Loucy (cell line): ENCODE measurements around the gene MXD3.

Experiments used
- EZH2phosphoT487 ChIP-seq: fragments of 200-600 bp; IDR thresholded peaks from 2 replicates; pipeline ENCODE4 v1.6.1; 2018; ENCODE audit warnings: antibody characterized with exemption, mild to moderate bottlenecking, moderate library complexity, borderline replicate concordance
- TF ChIP-seq, protein P1 (sequence below): fragments of 200-600 bp; sonication (generic); conservative IDR thresholded peaks from 2 replicates; pipeline ENCODE4 v1.5.1; 2014; ENCODE audit warnings: mild to moderate bottlenecking, antibody characterized with exemption, low read length

DNA sequence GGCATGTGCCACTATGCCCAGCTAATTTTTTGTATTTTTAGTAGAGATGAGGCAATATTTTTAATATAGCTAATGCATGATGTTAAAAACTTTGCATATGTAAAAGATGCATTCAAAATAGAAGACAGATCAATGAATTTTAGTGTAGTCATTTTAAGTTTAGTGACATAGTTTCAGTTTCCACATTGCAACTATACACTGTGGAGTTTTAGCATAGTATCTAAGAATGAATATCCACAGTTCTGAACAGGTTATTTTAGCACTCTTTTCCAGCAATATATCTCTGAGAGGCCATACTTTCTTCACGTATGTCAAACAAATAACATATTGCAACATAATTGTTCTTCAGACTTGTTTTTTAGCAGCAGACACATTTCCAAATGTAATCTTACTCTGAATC, 47.5 kb downstream of the MXD3 start:
- TF ChIP-seq, protein P1, sequence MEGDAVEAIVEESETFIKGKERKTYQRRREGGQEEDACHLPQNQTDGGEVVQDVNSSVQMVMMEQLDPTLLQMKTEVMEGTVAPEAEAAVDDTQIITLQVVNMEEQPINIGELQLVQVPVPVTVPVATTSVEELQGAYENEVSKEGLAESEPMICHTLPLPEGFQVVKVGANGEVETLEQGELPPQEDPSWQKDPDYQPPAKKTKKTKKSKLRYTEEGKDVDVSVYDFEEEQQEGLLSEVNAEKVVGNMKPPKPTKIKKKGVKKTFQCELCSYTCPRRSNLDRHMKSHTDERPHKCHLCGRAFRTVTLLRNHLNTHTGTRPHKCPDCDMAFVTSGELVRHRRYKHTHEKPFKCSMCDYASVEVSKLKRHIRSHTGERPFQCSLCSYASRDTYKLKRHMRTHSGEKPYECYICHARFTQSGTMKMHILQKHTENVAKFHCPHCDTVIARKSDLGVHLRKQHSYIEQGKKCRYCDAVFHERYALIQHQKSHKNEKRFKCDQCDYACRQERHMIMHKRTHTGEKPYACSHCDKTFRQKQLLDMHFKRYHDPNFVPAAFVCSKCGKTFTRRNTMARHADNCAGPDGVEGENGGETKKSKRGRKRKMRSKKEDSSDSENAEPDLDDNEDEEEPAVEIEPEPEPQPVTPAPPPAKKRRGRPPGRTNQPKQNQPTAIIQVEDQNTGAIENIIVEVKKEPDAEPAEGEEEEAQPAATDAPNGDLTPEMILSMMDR = no peak
- no peak for TF ChIP-seq EZH2phosphoT487
